Smooth muscle cell (in vitro differentiated cells): ENCODE results near the gene FNBP1L. TPM values are rescaled to one million over a fixed set of nuclear protein-coding genes. Genes with fewer than 3 reads are reported as not detected.

Experiments
- DNase-seq: peaks from one replicate; lab custom pipeline; 2025; ENCODE audit not compliant: unreplicated experiment; lab: John Stamatoyannopoulos, UW
- H2AFZ ChIP-seq: fragments of 200-600 bp; sonication (generic); 2 replicates; pipeline ENCODE4 v1.6.0; 2016; ENCODE audit warnings: antibody characterized with exemption, low read depth, mild to moderate bottlenecking
- H3F3A ChIP-seq: fragments of 200-600 bp; sonication (generic); 2 replicates; pipeline ENCODE4 v1.6.0; 2017; ENCODE audit warnings: antibody characterized with exemption, low read depth
- H3K27ac ChIP-seq: fragments of 200-600 bp; sonication (generic); 2 replicates; pipeline ENCODE4 v1.5.1; 2016; ENCODE audit warnings: low read depth, mild to moderate bottlenecking
- H3K27me3 ChIP-seq: fragments of 200-600 bp; sonication (generic); 2 replicates; pipeline ENCODE4 v1.6.1; 2016; ENCODE audit warnings: low read depth, mild to moderate bottlenecking
- H3K36me3 ChIP-seq: fragments of 200-600 bp; sonication (generic); 2 replicates; pipeline ENCODE4 v1.5.1; 2016; ENCODE audit warnings: low read depth
- H3K4me1 ChIP-seq: fragments of 200-600 bp; sonication (generic); 2 replicates; pipeline ENCODE4 v1.5.1; 2016; ENCODE audit warnings: low read depth
- H3K4me2 ChIP-seq: fragments of 200-600 bp; sonication (generic); 2 replicates; pipeline ENCODE4 v1.6.0; 2016; ENCODE audit warnings: mild to moderate bottlenecking
- H3K4me3 ChIP-seq: fragments of 200-600 bp; sonication (generic); 2 replicates; pipeline ENCODE4 v1.5.1; 2016; ENCODE audit warnings: mild to moderate bottlenecking
- H3K79me2 ChIP-seq: fragments of 200-600 bp; sonication (generic); 2 replicates; pipeline ENCODE4 v1.6.0; 2016; ENCODE audit warnings: low read depth, mild to moderate bottlenecking
- H3K9ac ChIP-seq: fragments of 200-600 bp; sonication (generic); 2 replicates; pipeline ENCODE4 v1.6.0; 2016; ENCODE audit warnings: low read depth
- H3K9me3 ChIP-seq: fragments of 200-600 bp; sonication (generic); replicated peaks from 2 replicates; pipeline ENCODE4 v1.5.1; 2016; ENCODE audit warnings: low read depth
- H4K20me1 ChIP-seq: fragments of 200-600 bp; sonication (generic); 2 replicates; pipeline ENCODE4 v1.6.0; 2016; ENCODE audit warnings: low read depth
- WGBS: methylation state at CpG from one replicate; pipeline ENCODE4 v1.1.7; 2016; ENCODE audit warnings: low lambda C conversion rate; 5-methylcytosine and 5-hydroxymethylcytosine counted together
- polyA plus RNA-seq: library from polyadenylated mRNA; unstranded; fragments of >200 nt; fragmentation: Nextera tagmentation; extraction: Ambion mirVana; gene quantifications from 2 replicates; pipeline ENCODE4 v1.2.1, GENCODE V29; 2016
- total RNA-seq: library from RNA; depleted of rRNA; stranded (reverse); fragments of >200 nt; gene quantifications from 2 replicates; pipeline ENCODE4 v1.2.3, GENCODE V29; 2014
- TF ChIP-seq, protein P1 (sequence below): fragments of 200-600 bp; sonication (generic); IDR thresholded peaks from 2 replicates; pipeline ENCODE4 v1.5.1; 2017; ENCODE audit warnings: borderline replicate concordance, mild to moderate bottlenecking, antibody characterized with exemption; ENCODE audit not compliant: insufficient read depth, poor library complexity, severe bottlenecking

Gene FNBP1L
- total and polyA plus RNA-seq, 2 experiments from 2014 or later, result 18.7 to 60.4 TPM

DNA sequence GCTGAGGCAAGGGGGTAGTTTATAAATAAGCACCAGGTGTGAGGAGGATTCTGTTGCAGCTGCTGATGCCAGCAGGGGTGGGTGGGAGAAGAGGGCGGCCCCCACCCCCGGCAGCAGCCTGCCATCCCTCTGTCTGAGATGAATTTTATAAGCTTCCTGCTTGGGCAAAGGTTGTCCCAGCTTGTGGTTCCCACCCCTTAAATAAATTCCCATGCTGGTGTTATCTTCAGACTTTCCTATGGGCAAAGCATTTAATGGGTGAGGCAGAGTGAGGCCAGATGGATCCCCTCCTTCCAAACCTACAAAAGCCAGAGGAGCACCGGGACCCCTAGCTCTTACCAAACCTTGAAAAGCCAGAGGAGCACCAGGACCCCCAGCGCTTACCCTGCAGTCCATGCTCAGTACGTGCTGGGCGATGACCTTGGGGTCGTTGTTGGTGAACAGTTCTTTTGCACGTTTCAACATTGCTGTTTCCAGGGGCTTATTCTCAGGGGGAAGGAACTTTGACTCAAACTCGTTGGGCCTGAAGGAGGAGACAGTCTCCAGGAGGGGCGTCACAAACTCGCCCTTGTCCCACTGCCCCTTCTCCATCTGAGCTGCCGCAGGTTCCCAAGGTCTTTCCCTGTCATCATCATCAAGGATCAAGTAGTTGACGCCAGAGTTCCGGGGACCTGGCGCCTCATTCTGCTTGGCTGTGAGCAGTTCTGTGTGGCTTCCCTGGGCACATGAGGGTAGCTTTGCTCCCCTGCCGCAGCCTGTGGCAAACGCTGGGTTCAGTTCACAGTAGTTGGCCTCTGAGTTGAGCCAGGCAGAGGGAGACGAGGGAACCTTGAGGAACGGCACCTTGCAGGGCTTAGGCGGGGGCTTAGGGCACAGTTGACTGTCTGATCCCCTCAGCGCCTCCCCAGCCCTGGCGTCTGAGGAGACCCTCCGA is 134.3 kb downstream of the FNBP1L start:
- no peaks in the 10 kb centered on the region for H3K9me3 ChIP-seq
- no peak overlapping the region for H2AFZ ChIP-seq
- DNase-seq, result no peak
- no peaks in the 10 kb centered on the region for H3K27me3 ChIP-seq
- peaks cover 27% of the 10 kb centered on the region for H3F3A ChIP-seq
- TF ChIP-seq, protein P1, sequence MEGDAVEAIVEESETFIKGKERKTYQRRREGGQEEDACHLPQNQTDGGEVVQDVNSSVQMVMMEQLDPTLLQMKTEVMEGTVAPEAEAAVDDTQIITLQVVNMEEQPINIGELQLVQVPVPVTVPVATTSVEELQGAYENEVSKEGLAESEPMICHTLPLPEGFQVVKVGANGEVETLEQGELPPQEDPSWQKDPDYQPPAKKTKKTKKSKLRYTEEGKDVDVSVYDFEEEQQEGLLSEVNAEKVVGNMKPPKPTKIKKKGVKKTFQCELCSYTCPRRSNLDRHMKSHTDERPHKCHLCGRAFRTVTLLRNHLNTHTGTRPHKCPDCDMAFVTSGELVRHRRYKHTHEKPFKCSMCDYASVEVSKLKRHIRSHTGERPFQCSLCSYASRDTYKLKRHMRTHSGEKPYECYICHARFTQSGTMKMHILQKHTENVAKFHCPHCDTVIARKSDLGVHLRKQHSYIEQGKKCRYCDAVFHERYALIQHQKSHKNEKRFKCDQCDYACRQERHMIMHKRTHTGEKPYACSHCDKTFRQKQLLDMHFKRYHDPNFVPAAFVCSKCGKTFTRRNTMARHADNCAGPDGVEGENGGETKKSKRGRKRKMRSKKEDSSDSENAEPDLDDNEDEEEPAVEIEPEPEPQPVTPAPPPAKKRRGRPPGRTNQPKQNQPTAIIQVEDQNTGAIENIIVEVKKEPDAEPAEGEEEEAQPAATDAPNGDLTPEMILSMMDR, result no peak
- 96% methylated on average over 23 of the region's 23 CpGs for WGBS
- no peak overlapping the region for H3K9ac ChIP-seq
- H3K4me3 ChIP-seq, result no peak overlapping the region
- peaks cover 73% of the 10 kb centered on the region for H4K20me1 ChIP-seq
- H3K36me3 ChIP-seq, result peaks cover 4% of the 10 kb centered on the region
- no peak overlapping the region for H3K4me2 ChIP-seq
- peaks cover 7% of the 10 kb centered on the region for H3K79me2 ChIP-seq
- H3K27ac ChIP-seq, result no peak overlapping the region
- H3K4me1 ChIP-seq, result no peaks in the 10 kb centered on the region

DNA sequence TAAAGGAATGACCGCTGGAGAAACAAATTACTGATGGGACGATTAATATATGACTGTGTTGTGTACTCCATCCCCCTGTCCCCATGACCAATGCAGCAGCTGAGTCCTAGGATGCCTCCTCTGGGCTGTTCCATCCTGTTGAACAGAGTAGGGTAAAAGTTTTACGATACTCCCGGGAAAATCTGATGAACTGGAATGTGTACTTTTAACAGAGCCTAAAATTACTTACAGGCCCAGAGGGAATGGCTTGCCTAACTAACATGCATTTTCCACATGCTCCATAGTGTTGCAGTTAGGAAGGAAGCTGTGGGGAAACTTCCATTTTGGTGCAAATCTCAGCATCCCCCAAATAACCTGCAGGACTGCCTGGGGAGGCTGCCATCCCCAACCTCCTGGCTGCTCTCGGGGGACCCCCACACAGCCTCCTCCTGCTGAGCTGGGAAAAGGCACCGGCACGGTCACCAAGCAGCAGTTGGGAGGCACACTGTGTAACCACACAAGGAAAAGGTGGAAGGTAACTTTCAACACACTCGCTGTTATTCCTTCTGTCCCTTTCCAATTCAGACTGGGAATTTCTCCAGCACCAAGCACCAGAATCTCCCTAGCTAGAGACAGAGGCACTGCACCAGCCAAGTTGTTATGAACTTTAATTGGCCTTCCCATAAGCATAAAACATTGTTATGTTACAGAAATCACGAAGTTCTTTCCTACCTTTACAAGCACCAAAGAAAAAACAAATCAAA is 136.5 kb downstream of the FNBP1L start:
- peaks cover 6% of the 10 kb centered on the region for H3K36me3 ChIP-seq
- no peaks in the 10 kb centered on the region for H3K9me3 ChIP-seq
- TF ChIP-seq, protein P1, result no peak
- no peak overlapping the region for H3K4me2 ChIP-seq
- H3K79me2 ChIP-seq, result no peaks in the 10 kb centered on the region
- peak overlapping the region; percentile 19 for H3K4me3 ChIP-seq
- 70% methylated on average over 9 of the region's 9 CpGs for WGBS
- no peaks in the 10 kb centered on the region for H3K27me3 ChIP-seq
- peaks cover 26% of the 10 kb centered on the region for H3F3A ChIP-seq
- H3K4me1 ChIP-seq, result no peaks in the 10 kb centered on the region
- no peak overlapping the region for H3K9ac ChIP-seq
- no peak for DNase-seq
- H2AFZ ChIP-seq, result no peak overlapping the region
- peaks cover 71% of the 10 kb centered on the region for H4K20me1 ChIP-seq
- peak overlapping the region; percentile 49 for H3K27ac ChIP-seq

- Histone ChIP-seq H3K4me3 (peak overlapping the region; percentile 19), H3K36me3 (peaks cover 12% of the 10 kb centered on the region), H2AFZ (no peak overlapping the region), H3K9me3 (no peaks in the 10 kb centered on the region), H3K4me1 (no peaks in the 10 kb centered on the region), H4K20me1 (peaks cover 71% of the 10 kb centered on the region), H3K27ac (peak overlapping the region; percentile 49), H3K4me2 (no peak overlapping the region), H3F3A (peaks cover 21% of the 10 kb centered on the region), H3K27me3 (no peaks in the 10 kb centered on the region), H3K9ac (no peak overlapping the region), H3K79me2 (peaks cover 2% of the 10 kb centered on the region)
- 40% methylated on average over 13 of the region's 13 CpGs for WGBS
- DNase-seq, result no peak
- TF ChIP-seq, protein P1, result no peak
Observed at GRCh38 chr1:93585059-93585966, 137.4 kb downstream of the FNBP1L start.
